Fibroblast of peridontal ligament (primary cell): ENCODE data around the gene RASAL3.
"Not testable (repeated sequence)": the region's sequence is repeated elsewhere in the genome, so short reads cannot be mapped to it uniquely, and the experiment has no call there.

Source experiments
- DNase-seq: peaks from one replicate; pipeline ENCODE4 v3.0.0-alpha.2; 2010; ENCODE audit errors: extremely low read depth

The RASAL3 gene

GRCh38 chr19:15421136-15421695 is 43.1 kb downstream of the RASAL3 start:
- DNase-seq, result peak; percentile 17

- DNase-seq, result no peak
Measured at GRCh38 chr19:15419413-15420025, 44.8 kb downstream of the RASAL3 start.

- DNase-seq, result peak; percentile 100
Measured at GRCh38 chr19:15418579-15419412, 45.5 kb downstream of the RASAL3 start, which contains the start of gene AKAP8L. Gene AKAP8L (minus strand): TSS chr19:15418988. CDS start chr19:15418923, 65 bp downstream.

GRCh38 chr19:15418231-15418578 is 46.1 kb downstream of the RASAL3 start:
- peak; percentile 45 for DNase-seq

GRCh38 chr19:15417699-15418098 is 46.6 kb downstream of the RASAL3 start:
- peak; percentile 33 for DNase-seq

- no peak for DNase-seq
Measured at GRCh38 chr19:15412832-15413231, 51.5 kb downstream of the RASAL3 start.

GRCh38 chr19:15411351-15411750 is 53.0 kb downstream of the RASAL3 start:
- not testable (repeated sequence) for DNase-seq

- DNase-seq, result no peak
Measured at GRCh38 chr19:15404780-15405211, 59.5 kb downstream of the RASAL3 start.

- no peak for DNase-seq
Measured at GRCh38 chr19:15404097-15404779, 60.1 kb downstream of the RASAL3 start.

GRCh38 chr19:15403151-15403531 is 61.2 kb downstream of the RASAL3 start:
- no peak for DNase-seq

- DNase-seq, result no peak
Measured at GRCh38 chr19:15402411-15403150, 61.8 kb downstream of the RASAL3 start.
